Iris pigment epithelial cell (primary cell): ENCODE measurements around the gene HYCC2.
A peak's percentile ranks its signal among the peaks of the same experiment; 100 is the strongest.
"Not testable (repeated sequence)": the region's sequence is repeated elsewhere in the genome, so short reads cannot be mapped to it uniquely, and the experiment has no call there.

Source experiments
- DNase-seq: peaks from one replicate; pipeline ENCODE4 v3.0.0-alpha.2; 2011; ENCODE audit warnings: low read depth

Gene HYCC2

GRCh38 chr2:201071479-201072200, at the start of gene HYCC2, which contains the start of gene NDUFB3:
TSS of gene HYCC2 (minus strand) at chr2:201071671. CDS start at chr2:201024009, 47,662 bp downstream.
TSS of gene NDUFB3 (plus strand) at chr2:201072001. CDS start at chr2:201078883, 6,882 bp downstream.
- DNase-seq, result peak; percentile 94

GRCh38 chr2:201118961-201119854, 47.7 kb upstream of the HYCC2 start:
- DNase-seq, result no peak

- peak; percentile 91 for DNase-seq
Measured at GRCh38 chr2:201118121-201118960, 46.9 kb upstream of the HYCC2 start.

DNA sequence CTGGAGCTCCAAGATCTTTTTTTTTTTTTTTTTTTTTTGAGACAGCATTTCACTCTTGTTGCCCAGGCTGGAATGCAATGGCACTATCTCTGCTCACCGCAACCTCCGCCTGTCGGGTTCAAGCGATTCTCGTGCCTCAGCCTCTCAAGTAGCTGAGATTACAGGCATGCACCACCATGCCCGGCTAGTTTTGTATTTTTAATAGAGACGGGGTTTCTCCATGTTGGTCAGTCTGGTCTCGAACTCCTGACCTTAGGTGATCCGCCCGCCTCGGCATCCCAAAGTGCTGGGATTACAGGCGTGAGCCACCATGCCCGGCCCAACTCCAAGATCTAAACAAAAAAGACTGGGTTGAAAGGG, 46.2 kb upstream of the HYCC2 start:
- not testable (repeated sequence) for DNase-seq

DNA sequence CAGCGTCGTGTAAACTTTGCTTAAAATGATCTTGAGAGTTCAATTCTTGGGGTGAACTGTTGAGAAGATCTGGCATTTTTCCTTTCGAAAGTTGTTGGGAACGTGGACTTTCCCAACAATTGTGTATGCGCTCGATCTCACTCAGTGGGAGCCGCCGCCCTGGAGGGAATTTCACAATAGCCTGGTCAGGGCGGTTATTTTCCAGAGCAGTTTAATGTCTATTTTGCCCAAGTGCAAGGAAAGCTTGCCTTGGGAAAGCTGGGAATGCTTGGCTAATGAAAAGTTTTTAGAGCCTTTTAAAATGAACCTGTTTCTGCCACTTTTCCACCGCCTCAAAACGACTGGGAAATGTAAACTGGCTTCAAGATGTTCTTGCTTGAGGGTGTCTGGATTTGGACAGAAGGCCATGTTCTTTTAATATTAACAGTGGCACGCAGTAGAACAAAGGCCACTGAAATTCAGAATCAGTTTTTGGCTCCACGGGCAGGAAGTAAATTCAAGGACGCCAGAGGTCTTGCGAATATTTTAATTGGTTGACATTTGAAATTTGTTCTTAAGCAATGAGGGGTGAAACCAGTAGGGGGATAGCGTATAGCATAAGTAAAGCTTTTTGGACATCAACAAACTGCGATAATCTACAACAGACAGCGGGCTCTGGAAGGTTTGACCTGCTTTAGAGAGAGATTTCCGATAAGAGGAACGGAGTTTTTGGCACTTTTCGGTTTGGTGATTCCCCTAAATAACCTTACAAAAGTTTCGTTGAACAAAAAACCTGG, 45.7 kb upstream of the HYCC2 start:
- peak; percentile 94 for DNase-seq

- DNase-seq, result peak; percentile 94
Measured at GRCh38 chr2:201116115-201116958, 44.9 kb upstream of the HYCC2 start, which contains the start of gene CFLAR. TSS of gene CFLAR (plus strand) at chr2:201116164. CDS start at chr2:201129866, 13,702 bp downstream.

GRCh38 chr2:201114846-201115245, 43.4 kb upstream of the HYCC2 start:
- DNase-seq, result no peak

DNA sequence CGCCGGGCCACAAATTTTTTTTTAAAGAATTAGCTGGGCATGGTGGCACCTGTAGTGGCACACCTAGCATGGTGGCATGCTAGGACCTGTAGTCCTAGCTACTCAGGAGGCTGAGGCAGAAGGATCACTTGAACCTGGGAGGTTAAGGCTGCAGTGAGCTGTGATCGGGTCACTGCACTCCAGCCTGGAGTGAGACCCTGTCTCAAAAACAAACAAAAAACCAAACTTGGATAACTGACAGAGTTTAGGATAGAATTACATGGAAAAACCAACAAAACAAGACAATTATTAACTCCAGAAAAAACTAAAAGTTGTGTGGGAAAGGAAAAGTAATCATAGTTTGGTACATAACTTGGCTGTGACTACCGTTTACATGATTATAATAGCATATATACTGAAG, 42.9 kb upstream of the HYCC2 start:
- no peak for DNase-seq

DNA sequence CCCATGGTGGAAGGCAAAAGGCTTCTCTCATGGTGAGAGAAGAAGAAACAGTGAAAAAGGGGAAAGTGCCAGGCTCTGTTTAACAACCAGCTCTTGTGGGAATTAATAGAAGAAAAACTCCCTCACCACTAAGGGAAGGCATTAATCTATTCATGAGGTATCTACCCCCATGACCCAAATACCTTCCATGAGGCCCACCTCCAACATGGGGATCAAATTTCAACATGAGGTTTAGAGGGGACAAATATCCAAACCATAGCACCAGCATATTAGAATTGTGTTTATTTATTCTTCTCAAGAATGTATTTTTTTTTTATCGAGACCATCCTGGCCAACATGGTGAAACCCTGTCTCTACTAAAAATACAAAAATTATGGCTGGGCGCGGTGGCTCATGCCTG, 39.6 kb upstream of the HYCC2 start:
- DNase-seq, result no peak

- DNase-seq, result no peak
Measured at GRCh38 chr2:201110615-201111014, 39.1 kb upstream of the HYCC2 start.

DNA sequence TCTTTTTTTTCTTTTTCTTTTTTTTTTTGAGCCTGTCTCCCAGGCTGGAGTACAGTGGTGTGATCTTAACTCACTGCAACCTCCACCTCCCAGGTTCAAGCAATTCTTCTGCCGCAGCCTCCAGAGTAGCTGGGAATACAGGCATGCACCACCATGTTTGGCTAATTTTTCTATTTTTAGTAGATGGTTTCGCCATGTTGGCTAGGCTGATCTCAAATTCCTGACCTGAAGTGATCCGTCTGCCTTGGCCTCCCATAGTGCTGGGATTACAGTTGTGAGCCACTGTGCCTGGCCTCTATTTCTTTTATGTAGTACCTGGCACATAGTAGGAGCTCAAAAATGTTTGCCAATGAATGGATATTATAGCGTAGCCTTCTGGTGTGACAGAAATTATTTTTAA, 37.7 kb upstream of the HYCC2 start:
- DNase-seq, result no peak

DNA sequence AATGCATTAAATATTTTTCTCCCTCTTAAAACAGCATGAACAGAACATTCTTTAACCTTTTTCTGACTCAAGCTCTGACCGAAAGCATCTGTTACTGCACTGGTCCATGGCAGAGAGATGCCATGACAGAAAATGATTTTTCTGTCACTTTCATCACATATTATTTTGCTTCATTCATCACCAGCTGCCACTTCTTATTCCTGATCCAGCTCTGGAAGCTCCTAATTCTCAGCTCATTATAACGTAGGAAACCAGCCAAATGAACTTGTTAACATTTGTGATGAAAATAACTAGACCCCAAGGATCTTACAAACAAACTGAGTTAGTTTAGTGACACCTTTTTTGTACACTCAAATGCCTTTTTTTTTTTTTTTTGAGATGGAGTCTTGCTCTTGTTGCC, 36.9 kb upstream of the HYCC2 start:
- DNase-seq, result no peak

GRCh38 chr2:201107624-201108023, 36.2 kb upstream of the HYCC2 start:
- DNase-seq, result no peak

DNA sequence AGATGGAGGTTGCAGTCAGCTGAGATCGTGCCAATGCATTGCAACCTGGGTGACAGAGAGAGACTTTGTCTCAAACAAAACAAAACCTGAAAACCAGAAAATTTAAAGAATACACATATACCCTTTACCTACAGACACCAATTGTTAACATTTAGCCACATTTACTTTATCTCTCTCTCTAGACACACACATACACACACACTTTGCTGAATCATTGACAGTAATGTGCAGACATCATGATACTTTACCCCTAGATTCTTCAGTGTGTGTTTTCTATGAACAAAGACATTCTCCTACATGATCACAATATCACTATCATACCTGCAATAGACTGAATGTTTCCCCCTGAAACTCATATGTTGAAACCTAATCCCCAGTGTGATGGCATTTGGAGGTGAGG, 34.3 kb upstream of the HYCC2 start:
- no peak for DNase-seq

- no peak for DNase-seq
Measured at GRCh38 chr2:201100497-201100896, 29.0 kb upstream of the HYCC2 start.

DNA sequence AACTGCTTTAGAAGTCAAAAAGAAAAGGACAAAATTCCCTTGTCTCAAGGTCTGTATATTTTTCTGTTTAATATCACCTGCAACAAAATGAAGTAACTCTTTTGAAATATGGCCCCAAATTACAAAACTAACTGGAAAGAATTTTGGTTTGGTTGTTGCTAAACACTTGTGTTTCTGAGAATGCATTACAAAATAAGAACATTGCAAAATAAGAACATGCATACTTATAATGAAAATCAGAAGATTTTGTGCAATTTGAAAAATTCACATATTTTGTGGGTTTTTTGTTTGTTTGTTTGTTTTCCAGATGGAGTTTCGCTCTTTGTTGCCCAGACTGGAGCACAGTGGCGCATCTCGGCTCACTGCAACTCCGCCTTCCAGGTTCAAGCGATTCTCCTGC, 22.1 kb upstream of the HYCC2 start:
- peak; percentile 40 for DNase-seq

- no peak for DNase-seq
Measured at GRCh38 chr2:201090574-201090973, 19.1 kb upstream of the HYCC2 start.

- DNase-seq, result peak; percentile 41
Measured at GRCh38 chr2:201084863-201085262, 13.4 kb upstream of the HYCC2 start.

DNA sequence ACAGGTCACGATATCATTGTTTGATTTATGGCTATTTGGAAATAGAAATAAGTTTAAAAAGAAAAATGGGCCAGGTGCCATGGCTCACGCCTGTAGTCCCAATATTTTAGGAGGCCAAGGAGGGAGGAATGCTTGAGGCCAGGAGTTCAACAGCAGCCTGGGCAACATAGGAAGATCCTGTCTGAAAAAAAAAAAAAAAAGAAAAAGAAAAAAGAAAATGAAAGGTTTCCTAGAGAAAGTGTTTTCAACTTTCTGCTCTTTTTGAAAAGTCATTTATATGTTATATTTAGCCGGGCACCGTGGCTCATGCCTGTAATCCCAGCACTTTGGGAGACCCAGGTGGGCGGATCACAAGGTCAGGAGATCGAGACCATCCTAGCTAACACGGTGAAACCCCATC, 3.5 kb upstream of the HYCC2 start:
- no peak for DNase-seq

- DNase-seq, result no peak
Measured at GRCh38 chr2:201073071-201073470, 1.6 kb upstream of the HYCC2 start.

- DNase-seq, result no peak
Measured at GRCh38 chr2:201072201-201072530, 695 bp upstream of the HYCC2 start.
